Measurements from ENCODE around the gene UNC93A. TPM values are rescaled to one million over a fixed set of nuclear protein-coding genes. Genes with fewer than 3 reads are reported as not detected.

Gene UNC93A
- total RNA-seq, 3 donors from 2014 or later: not detected

GRCh38 chr6:167303675-167304625 is 12.8 kb downstream of the UNC93A start:
- Histone ChIP-seq H3K4me3 (no peak overlapping the region), H3K27me3 (no peaks in the 10 kb centered on the region), H3K4me1 (no peaks in the 10 kb centered on the region), H3K36me3 (no peaks in the 10 kb centered on the region), H3K9me3 (no peaks in the 10 kb centered on the region), H3K27ac (no peak overlapping the region)
- intact Hi-C loops (cut with DNase I; ENCODE audit: low total_unique reads): no loop called here
- TF ChIP-seq POLR2A (IDR thresholded peaks at IDR 0.05): no peak
- no peak for TF ChIP-seq CTCF (IDR thresholded peaks at IDR 0.05)
- TF ChIP-seq POLR2AphosphoS5 (IDR thresholded peaks at IDR 0.05): no peak
- DNase-seq (ENCODE audit: low spot score in 2 of 2): no peak

- H3K4me3 ChIP-seq: no peak overlapping the region
- no peaks in the 10 kb centered on the region for H3K36me3 ChIP-seq
- H3K27me3 ChIP-seq: no peaks in the 10 kb centered on the region
- H3K4me1 ChIP-seq: no peaks in the 10 kb centered on the region
- no peak for DNase-seq (ENCODE audit: low spot score in 2 of 2)
- intact Hi-C loops (cut with DNase I; ENCODE audit: low total_unique reads): no loop called here
- H3K9me3 ChIP-seq: no peaks in the 10 kb centered on the region
- no peak overlapping the region for H3K27ac ChIP-seq
- TF ChIP-seq POLR2AphosphoS5 (IDR thresholded peaks at IDR 0.05) (no peak), POLR2A (IDR thresholded peaks at IDR 0.05) (no peak), CTCF (IDR thresholded peaks at IDR 0.05) (no peak)
Observed at GRCh38 chr6:167304912-167305311, 13.8 kb downstream of the UNC93A start.

- H3K27me3 ChIP-seq: no peaks in the 10 kb centered on the region
- H3K4me3 ChIP-seq: no peak overlapping the region
- H3K4me1 ChIP-seq: no peaks in the 10 kb centered on the region
- H3K9me3 ChIP-seq: no peaks in the 10 kb centered on the region
- no peak for TF ChIP-seq POLR2A (IDR thresholded peaks at IDR 0.05)
- TF ChIP-seq POLR2AphosphoS5 (IDR thresholded peaks at IDR 0.05): no peak
- TF ChIP-seq CTCF (IDR thresholded peaks at IDR 0.05): no peak
- no peak for DNase-seq (ENCODE audit: low spot score in 2 of 2)
- H3K27ac ChIP-seq: no peak overlapping the region
- no peaks in the 10 kb centered on the region for H3K36me3 ChIP-seq
- intact Hi-C loops (cut with DNase I; ENCODE audit: low total_unique reads): no loop called here
Observed at GRCh38 chr6:167305796-167306195, 14.7 kb downstream of the UNC93A start.

- Histone ChIP-seq H3K27ac (no peak overlapping the region), H3K4me3 (no peak overlapping the region), H3K36me3 (no peaks in the 10 kb centered on the region), H3K9me3 (no peaks in the 10 kb centered on the region), H3K4me1 (no peaks in the 10 kb centered on the region), H3K27me3 (no peaks in the 10 kb centered on the region)
- intact Hi-C loops (cut with DNase I; ENCODE audit: low total_unique reads): no loop called here
- DNase-seq (ENCODE audit: low spot score in 2 of 2): no peak
- TF ChIP-seq POLR2A (IDR thresholded peaks at IDR 0.05) (no peak), POLR2AphosphoS5 (IDR thresholded peaks at IDR 0.05) (no peak), CTCF (IDR thresholded peaks at IDR 0.05) (no peak)
Observed at GRCh38 chr6:167306401-167306998, 15.4 kb downstream of the UNC93A start.

GRCh38 chr6:167307342-167307955 is 16.3 kb downstream of the UNC93A start:
- intact Hi-C loops (cut with DNase I; ENCODE audit: low total_unique reads): no loop called here
- Histone ChIP-seq H3K9me3 (no peaks in the 10 kb centered on the region), H3K4me1 (no peaks in the 10 kb centered on the region), H3K36me3 (no peaks in the 10 kb centered on the region), H3K27ac (no peak overlapping the region), H3K27me3 (no peaks in the 10 kb centered on the region), H3K4me3 (no peak overlapping the region)
- TF ChIP-seq CTCF (IDR thresholded peaks at IDR 0.05): no peak
- TF ChIP-seq POLR2A (IDR thresholded peaks at IDR 0.05): no peak
- no peak for TF ChIP-seq POLR2AphosphoS5 (IDR thresholded peaks at IDR 0.05)
- DNase-seq (ENCODE audit: low spot score in 2 of 2): no peak

All from breast epithelium (tissue), 4 donors.